ENCODE data around the gene KCNH4. TPM values are rescaled to one million over a fixed set of nuclear protein-coding genes. Genes with fewer than 3 reads are reported as not detected.
"Not testable (repeated sequence)": the region's sequence is repeated elsewhere in the genome, so short reads cannot be mapped to it uniquely, and the experiment has no call there.

The KCNH4 gene
- total RNA-seq, 1 experiment from 2014 or later: 1.5 TPM

DNA sequence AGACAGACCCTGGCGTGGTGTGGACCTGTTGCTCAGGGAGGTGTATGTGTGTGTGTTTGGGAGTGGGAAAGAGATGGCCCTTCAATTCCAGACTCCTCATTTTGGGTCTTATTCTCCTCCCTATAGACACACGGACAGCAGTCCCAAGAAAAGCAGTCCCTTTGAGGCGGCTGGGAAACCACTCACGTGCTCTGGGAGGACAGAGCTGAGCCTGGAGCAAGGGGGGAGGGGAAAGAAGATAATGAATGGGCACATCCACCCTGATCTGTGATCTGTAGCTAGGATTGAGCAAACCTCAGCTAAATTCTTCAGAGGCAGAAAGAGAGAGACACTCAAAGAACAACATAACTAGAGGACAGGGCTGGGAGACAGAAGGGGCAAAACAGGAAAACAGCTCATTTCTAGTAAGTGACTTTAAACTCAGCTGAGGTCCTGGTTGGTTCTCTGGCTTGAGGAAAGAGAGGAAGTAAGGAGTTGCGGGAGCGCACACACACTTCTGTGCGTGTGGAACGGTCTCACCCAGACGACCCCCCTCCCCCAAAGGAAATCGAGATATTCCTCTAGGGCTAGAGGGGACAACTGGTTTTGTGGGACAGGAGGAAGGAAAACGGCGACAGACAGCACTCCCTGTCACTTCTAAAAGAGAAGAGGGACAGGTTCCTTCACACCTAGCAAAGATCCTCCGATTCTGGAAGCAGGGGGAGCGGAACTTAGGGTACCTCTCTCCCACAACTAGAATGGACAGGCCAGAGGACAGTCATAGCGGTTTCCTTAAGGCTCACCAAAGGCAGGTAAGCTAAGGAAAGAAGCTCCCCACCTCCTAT, 26.8 kb downstream of the KCNH4 start:
- peak overlapping the region; percentile 92 for H3K27ac ChIP-seq (ENCODE audit: low read length)
- ATAC-seq: peak; percentile 10; the same call in 1 of the 2 replicates
- TF ChIP-seq TCF7L2 (IDR thresholded peaks at IDR 0.05; ENCODE audit: low read depth, low read length) (no peak), CTCF (IDR thresholded peaks at IDR 0.05) (no peak), SIN3A (IDR thresholded peaks at IDR 0.05; ENCODE audit: borderline replicate concordance, insufficient read depth, low read depth, low read length) (no peak), REST (IDR thresholded peaks at IDR 0.05; ENCODE audit: insufficient read depth in 1 of 2, low read depth in 2 of 2, low read length in 1 of 2) (no peak), POLR2AphosphoS5 (IDR thresholded peaks at IDR 0.05; ENCODE audit: low read depth, low read length) (no peak)
- CTCF ChIA-PET: interaction anchor here (0.6 kb wide), 1 partner anchor 68 kb away, joined by 4 read pairs; no protein-coding TSS in a partner anchor
- in situ Hi-C loops (cut with HindIII; ENCODE audit: low pct_unique_long_range_greater_than_20kb, low sequenced_read_pairs): no loop called here
- intact Hi-C loops (cut with micrococcal nuclease; ENCODE audit: unreplicated experiment): no loop called here
- H3K36me3 ChIP-seq (ENCODE audit: control insufficient read depth, insufficient read depth, low read length): no peaks in the 10 kb centered on the region; the same call in 1 of the 2 replicates
- no peak for DNase-seq (ENCODE audit: low read depth, low spot score)
- no peaks in the 10 kb centered on the region for H3K27me3 ChIP-seq (ENCODE audit: control insufficient read depth, insufficient read depth, low read length)
- POLR2A ChIA-PET: interaction anchor here (0.5 kb wide), 1 partner anchor 10 kb away, joined by 3 read pairs; no protein-coding TSS in a partner anchor
- H3K4me1 ChIP-seq (ENCODE audit: control insufficient read depth, insufficient read depth, low read length): no peaks in the 10 kb centered on the region
- peak overlapping the region; percentile 98 to 99 for H3K4me3 ChIP-seq (ENCODE audit: low read depth in 2 of 2, low read length in 2 of 2)
- BruUV-seq (replicated peaks): TSS peak; percentile 66
- H3K9me3 ChIP-seq (ENCODE audit: control insufficient read depth, insufficient read depth, low read depth, low read length): no peaks in the 10 kb centered on the region

- in situ Hi-C loops (cut with HindIII; ENCODE audit: low pct_unique_long_range_greater_than_20kb, low sequenced_read_pairs) (no loop called here), intact Hi-C loops (cut with micrococcal nuclease; ENCODE audit: unreplicated experiment) (no loop called here)
- no peaks in the 10 kb centered on the region for H3K9me3 ChIP-seq (ENCODE audit: control insufficient read depth, insufficient read depth, low read depth, low read length)
- no peaks in the 10 kb centered on the region for H3K4me1 ChIP-seq (ENCODE audit: control insufficient read depth, insufficient read depth, low read length)
- H3K27me3 ChIP-seq (ENCODE audit: control insufficient read depth, insufficient read depth, low read length): no peaks in the 10 kb centered on the region
- POLR2A ChIA-PET: no interaction called here
- TF ChIP-seq CTCF (IDR thresholded peaks at IDR 0.05) (no peak), TCF7L2 (IDR thresholded peaks at IDR 0.05; ENCODE audit: low read depth, low read length) (no peak), SIN3A (IDR thresholded peaks at IDR 0.05; ENCODE audit: borderline replicate concordance, insufficient read depth, low read depth, low read length) (no peak), POLR2AphosphoS5 (IDR thresholded peaks at IDR 0.05; ENCODE audit: low read depth, low read length) (no peak), REST (IDR thresholded peaks at IDR 0.05; ENCODE audit: insufficient read depth in 1 of 2, low read depth in 2 of 2, low read length in 1 of 2) (no peak)
- DNase-seq (ENCODE audit: low read depth, low spot score): no peak
- H3K4me3 ChIP-seq (ENCODE audit: low read depth in 2 of 2, low read length in 2 of 2): no peak overlapping the region
- CTCF ChIA-PET: no interaction called here
- BruUV-seq (replicated peaks): no TSS peak
- H3K36me3 ChIP-seq (ENCODE audit: control insufficient read depth, insufficient read depth, low read length): no peaks in the 10 kb centered on the region
- H3K27ac ChIP-seq (ENCODE audit: low read length): no peak overlapping the region
- ATAC-seq: no peak; the same call in 1 of the 2 replicates
Observed at GRCh38 chr17:42146911-42147607, 33.9 kb downstream of the KCNH4 start.

- intact Hi-C loops (cut with micrococcal nuclease; ENCODE audit: unreplicated experiment); H3K27ac ChIP-seq (ENCODE audit: low read length); H3K27me3 ChIP-seq (ENCODE audit: control insufficient read depth, insufficient read depth, low read length); H3K9me3 ChIP-seq (ENCODE audit: control insufficient read depth, insufficient read depth, low read depth, low read length); BruUV-seq (replicated peaks); CTCF ChIA-PET; H3K4me1 ChIP-seq (ENCODE audit: control insufficient read depth, insufficient read depth, low read length); ATAC-seq; H3K36me3 ChIP-seq (ENCODE audit: control insufficient read depth, insufficient read depth, low read length); in situ Hi-C loops (cut with HindIII; ENCODE audit: low pct_unique_long_range_greater_than_20kb, low sequenced_read_pairs); H3K4me3 ChIP-seq (ENCODE audit: low read depth in 2 of 2, low read length in 2 of 2); DNase-seq (ENCODE audit: low read depth, low spot score): not testable (repeated sequence)
- POLR2A ChIA-PET: interaction anchor here (0.6 kb wide), 1 partner anchor 9 kb away, joined by 3 read pairs; no protein-coding TSS in a partner anchor
Observed at GRCh38 chr17:42143138-42143537, 37.8 kb downstream of the KCNH4 start.

Measured in Panc1 (cell line).